LNCAP (cell line): ENCODE data around the gene KCNMB1.

Experiments used
- TF ChIP-seq, protein P1 (sequence below): fragments of 450-650 bp; IDR thresholded peaks from 2 replicates; pipeline ENCODE4 v1.5.1; 2017; ENCODE audit warnings: mild to moderate bottlenecking

The KCNMB1 gene

GRCh38 chr5:170339780-170340167 is 49.4 kb downstream of the KCNMB1 start:
- TF ChIP-seq, protein P1, sequence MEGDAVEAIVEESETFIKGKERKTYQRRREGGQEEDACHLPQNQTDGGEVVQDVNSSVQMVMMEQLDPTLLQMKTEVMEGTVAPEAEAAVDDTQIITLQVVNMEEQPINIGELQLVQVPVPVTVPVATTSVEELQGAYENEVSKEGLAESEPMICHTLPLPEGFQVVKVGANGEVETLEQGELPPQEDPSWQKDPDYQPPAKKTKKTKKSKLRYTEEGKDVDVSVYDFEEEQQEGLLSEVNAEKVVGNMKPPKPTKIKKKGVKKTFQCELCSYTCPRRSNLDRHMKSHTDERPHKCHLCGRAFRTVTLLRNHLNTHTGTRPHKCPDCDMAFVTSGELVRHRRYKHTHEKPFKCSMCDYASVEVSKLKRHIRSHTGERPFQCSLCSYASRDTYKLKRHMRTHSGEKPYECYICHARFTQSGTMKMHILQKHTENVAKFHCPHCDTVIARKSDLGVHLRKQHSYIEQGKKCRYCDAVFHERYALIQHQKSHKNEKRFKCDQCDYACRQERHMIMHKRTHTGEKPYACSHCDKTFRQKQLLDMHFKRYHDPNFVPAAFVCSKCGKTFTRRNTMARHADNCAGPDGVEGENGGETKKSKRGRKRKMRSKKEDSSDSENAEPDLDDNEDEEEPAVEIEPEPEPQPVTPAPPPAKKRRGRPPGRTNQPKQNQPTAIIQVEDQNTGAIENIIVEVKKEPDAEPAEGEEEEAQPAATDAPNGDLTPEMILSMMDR, result no peak

GRCh38 chr5:170338933-170339779 is 50.0 kb downstream of the KCNMB1 start:
- TF ChIP-seq, protein P1, result peak; percentile 59

- TF ChIP-seq, protein P1, result no peak
These were observed 50.9 kb downstream of the KCNMB1 start for GRCh38 chr5:170338291-170338690.

DNA sequence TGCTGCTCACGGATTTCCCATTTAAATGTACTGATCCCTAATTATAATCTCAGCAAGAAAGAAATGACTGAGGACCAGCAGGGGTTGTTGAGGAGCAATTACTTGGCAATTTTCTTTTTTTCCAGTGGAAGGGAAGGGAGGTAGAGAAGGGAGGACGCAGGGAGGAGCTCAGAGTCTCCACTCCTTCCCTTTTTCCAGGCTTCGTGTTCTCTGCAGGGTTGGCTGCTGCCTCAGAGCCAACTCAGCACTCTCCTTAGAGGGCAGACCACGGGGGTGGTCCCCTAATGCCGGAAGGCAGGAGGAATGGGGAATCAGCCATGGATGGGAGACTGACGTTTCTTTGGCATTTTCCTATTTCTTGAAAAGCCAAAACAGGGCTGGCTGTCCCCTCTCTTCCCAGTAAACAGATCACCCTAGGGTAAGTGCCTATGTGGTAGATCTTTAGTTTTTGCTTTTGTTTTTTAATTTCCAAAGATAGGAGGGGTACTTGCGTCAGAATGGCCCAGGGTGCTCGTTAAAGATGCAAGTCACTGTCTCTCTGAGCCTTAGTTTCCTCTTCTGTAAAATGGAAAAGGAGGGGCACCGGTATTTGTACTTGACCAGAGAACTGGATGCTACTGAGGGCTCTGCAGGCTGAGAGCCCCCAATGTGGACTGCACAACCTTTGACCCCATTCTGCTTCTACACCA is 52.0 kb downstream of the KCNMB1 start:
- TF ChIP-seq, protein P1, result no peak

- TF ChIP-seq, protein P1, result no peak
These were observed 53.1 kb downstream of the KCNMB1 start for GRCh38 chr5:170336065-170336464.

DNA sequence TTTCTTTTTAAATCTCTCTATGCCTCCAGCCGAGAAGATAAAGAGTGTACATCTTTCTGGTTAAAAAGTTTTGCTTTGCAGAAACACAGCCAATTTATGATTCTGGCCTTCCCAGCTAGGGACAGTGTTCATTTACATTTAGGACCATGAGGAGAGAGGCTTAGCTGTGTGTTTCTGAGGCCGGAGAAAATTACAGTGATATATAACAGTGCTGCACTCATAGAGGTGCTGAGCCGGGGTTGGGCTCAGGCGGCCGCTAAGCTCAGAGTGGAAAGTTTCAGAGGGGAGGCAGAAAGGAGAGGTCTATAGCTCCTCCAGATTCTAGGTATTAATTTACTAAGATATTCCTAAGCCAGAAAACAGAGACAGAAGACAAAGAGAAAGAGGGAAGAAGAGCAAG is 54.5 kb downstream of the KCNMB1 start:
- TF ChIP-seq, protein P1, result no peak

GRCh38 chr5:170333161-170333910 is 55.8 kb downstream of the KCNMB1 start:
- TF ChIP-seq, protein P1, result no peak
